GM19468 (cell line): ENCODE results near the gene TMC3.
"Not testable (repeated sequence)": the region's sequence is repeated elsewhere in the genome, so short reads cannot be mapped to it uniquely, and the experiment has no call there.

Source experiments
- ATAC-seq: cut with Tn5 transposase; IDR thresholded peaks from one replicate; pipeline ENCODE4 v1.9.1; 2021; ENCODE audit warnings: mild to moderate bottlenecking, moderate library complexity, moderate number of reproducible peaks; ENCODE audit not compliant: unreplicated experiment; ENCODE audit errors: extremely low read depth

Gene TMC3

DNA sequence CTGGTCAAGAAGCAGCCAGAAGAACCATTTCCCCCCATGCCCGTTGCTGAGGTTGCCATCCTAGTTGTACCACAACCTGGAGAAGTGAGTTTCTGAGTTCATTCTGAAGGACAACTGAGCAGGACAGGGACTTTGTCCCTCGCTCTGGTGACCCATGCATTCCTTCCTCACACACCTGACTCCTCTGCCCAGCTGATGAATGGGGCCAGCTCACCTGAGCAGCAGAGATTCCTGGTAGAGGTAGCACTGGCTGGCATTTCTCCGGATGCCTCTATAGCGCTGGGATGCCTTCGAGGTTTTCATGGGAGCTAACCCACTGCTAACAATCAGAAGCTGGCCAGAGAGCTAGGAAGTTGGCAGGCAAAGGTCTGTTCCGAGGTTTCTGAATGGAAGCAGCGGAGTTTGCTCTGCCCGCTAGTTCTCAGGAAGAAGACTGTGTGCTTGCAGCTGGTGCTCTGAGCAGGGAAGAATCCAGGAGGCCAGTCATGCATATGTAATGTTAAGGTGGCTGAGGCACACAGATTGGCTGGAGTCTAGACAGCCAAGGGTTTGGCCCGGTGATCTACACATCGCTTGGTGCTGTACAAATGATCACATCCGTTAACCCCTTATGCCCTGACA, at the start of gene TMC3:
TMC3 (minus strand) TSS at position 439 of the 621 bp plus-strand sequence; CDS start at position 303, 136 bp downstream.
- no peak for ATAC-seq

DNA sequence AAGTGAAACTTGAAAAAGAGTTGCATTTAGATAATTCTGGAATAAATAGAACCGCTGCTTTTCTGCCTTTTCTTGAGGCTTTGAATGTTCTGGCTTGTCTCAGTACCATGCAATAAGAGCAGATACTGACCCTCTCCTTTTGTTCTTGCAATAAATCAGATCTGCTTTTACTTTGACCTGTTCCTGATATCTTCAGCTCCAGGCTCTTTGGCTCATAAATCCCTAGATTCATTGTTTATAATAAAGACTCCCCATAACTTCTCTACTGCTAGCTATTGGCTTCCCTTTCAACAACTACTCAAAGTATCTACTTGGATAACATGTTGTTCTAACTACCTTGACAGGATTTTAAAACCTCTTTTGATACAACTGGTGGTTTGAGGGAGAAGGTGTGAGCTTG, 47.4 kb upstream of the TMC3 start:
- ATAC-seq = no peak

DNA sequence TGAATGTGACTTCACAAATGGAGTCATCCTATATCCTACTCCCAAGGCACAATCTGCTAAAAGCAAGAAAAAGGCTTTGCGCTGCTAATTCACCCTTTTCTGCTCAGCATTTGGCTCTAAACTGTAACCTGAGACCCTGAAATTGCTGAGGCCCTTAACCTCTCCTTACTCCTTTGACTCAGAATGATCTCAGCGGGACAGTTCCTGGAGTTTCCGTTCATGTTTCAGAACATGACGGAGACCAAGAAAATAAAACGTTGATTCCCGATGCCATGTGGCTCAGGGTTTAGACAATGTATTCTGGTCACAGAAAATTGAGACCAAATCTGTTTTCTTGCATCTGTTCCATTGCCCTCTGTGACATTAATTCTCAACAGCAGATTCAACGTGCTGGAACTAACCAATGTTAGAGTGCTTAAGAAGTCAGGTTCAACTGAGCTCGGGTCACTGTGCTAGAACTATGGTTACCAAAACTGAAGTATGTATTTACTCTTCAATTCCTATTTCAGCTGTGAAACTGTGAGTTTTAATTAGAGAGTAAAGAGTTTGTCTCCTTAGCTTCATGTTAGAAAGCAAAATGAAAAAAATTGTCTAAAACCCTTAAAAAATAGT, 45.4 kb upstream of the TMC3 start:
- ATAC-seq = no peak

DNA sequence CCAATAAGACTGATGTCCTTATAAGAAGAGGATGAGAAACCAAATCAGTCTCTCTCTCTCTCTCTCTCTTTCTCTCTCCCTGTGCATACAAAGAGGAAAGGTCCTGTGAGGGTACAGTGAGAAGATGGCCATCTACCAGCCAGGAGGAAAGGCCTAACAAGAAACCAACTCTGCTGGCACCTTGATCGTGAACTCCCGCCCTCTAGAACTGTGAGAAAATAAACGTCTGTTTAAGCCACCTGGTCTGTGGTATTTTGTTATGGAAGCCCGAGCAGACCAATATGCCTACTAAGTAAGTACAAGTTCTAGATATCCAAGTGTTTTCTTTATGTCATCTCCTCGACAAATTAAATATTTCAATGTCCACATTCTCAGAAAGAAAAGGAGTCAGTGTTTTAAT, 44.9 kb upstream of the TMC3 start:
- no peak for ATAC-seq

DNA sequence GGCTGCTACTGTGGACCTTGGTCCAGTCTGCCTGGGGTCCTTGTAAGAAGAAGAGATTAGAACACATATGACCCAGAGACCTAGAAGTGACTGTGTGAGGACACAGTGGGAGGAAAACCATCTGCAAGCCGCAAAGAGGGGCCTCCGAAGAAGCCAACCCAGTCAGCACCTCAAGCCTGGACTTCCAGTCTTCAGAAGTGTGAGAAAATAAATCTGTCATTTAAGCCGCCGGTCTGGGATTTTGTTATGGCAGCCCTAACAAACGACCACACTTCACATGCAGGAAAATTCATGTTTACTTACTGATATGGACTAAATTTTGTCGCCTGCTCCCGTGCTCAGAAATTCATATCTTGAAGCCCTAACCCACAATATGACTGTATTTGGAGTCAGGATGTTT, 44.4 kb upstream of the TMC3 start:
- no peak for ATAC-seq

DNA sequence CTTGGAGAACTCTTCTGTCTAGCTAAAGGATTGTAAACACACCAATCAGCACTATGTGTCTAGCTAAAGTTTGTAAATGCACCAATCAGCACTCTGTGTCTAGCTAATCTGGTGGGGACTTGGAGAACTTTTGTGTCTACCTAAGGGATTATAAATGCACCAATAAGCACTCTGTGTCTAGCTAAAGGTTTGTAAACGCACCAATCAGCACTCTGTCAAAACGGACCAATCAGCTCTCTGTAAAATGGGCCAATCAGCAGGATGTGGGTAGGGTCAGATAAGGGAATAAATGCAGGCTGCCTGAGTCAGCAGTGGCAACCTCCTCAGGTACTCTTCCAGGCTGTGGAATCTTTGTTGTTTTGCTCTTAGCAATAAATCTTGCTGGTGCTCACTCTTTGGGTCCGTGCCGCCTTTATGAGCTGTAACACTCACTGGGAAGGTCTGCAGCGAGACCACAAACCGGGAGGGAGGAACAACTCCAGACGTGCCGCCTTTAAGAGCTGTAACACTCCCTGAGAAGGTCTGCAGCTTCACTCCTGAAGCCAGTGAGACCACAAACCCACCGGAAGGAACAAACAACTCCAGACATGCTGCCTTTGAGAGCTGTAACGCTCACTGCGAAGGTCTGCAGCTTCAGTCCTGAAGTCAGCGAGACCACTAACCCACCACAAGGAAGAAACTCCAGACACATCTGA, 40.4 kb upstream of the TMC3 start:
- ATAC-seq = not testable (repeated sequence)

DNA sequence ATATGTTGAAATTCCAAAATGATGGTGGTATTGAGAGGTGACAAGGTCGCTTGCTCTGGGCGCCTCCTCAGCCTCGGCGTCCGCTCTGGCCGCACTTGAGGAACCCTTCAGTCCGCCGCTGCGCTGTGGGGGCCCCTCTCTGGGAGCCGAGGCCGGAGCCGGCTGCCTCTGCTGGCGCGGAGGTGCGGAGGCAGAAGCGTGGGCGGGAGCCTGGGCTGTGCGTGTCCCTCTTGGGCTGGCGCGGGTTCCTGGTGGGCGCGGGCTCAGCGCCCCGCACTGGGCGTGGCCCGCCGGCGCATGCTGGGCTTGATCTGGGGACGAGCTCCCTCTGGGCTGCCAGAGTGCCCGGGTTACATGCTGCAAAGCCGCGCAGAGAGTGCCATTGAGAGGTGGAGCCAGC, 39.8 kb upstream of the TMC3 start:
- ATAC-seq = no peak

DNA sequence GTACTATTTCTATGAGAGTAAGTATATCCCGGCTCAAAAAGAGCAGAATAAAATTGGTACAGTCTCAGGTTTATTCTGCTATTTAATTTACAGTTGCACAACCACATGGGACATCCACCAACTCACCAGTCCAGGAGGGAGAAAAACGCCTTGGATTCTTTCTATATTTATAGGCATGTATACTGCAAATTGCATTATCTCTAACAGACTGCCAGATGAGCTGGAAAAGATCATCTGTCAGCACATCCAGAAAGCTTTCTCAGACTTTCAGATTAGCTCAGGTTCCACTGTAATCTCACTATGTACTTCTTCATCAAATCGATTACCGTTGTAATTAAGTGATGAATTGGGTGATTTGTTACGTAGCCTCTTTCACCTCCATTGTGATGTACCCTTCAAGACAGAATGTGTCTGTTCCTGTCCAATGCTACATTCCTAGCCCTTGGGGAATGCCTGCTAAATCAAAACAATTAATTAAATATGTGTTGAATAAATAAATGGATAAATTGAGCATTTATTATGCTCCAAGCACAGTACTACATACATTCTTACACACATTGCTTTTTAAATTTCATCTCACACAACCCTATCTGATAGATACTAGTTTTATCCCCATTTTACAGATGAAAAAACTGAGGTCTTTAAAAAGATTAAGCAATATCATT, 38.1 kb upstream of the TMC3 start:
- no peak for ATAC-seq

DNA sequence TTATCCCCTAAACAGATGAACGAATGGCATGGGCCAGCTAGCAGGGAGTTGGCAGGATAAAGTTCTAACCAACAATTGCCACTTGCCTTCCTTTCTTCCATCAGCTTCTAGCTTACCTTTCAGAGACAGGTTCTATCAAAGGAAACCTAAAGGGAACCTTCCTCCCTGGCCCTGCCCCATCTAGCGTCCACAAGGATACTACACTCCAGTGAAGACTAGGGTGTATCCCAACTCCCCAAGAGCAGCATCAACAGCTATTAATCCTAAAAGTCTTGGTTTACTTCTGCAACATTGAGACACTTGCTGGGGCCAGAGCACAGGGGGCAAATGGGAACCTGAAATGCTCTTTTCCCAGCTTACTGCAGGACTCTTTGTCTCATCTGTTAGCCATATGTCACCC, 37.0 kb upstream of the TMC3 start:
- no peak for ATAC-seq

DNA sequence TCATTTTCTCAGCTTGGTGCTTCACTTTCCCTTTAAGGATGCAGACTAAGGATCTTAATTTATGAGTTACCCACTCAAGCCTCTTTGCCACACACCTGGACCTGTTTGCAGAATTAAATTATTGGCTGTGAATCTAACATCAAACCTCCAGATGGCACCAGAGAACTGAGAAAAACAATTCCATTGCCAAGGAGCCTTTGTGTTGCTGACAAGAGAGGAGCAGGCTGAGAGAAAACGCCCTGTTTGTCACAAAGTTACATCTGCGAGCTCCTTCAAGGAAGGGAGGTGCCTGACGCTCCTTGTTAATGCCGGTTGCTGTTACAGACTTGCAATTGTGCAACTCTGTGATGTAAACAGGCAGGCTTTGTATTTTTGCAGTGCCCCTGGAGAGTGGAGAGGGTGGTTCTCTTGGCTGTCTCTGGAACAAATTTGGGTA, 36.3 kb upstream of the TMC3 start:
- no peak for ATAC-seq

DNA sequence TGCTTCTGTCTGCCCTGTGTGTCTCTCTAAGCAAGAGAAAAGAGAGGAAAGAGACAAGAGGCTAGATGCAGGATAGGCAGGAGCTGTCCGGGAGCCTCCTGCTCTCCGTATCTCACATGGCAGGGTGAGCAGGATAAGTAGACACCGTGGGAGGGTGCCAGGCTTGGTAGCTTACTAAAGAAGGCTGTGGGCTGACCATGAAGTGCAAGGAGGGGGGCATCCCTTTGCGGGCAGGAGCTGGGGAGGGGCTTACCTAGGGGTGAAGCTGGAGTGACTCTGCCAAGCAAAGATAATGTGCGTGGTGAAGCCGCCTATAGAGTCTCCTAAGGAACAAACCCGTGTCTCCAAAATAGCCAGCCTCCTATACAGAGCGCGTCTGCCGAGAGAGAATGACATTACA, 33.7 kb upstream of the TMC3 start:
- ATAC-seq = no peak

DNA sequence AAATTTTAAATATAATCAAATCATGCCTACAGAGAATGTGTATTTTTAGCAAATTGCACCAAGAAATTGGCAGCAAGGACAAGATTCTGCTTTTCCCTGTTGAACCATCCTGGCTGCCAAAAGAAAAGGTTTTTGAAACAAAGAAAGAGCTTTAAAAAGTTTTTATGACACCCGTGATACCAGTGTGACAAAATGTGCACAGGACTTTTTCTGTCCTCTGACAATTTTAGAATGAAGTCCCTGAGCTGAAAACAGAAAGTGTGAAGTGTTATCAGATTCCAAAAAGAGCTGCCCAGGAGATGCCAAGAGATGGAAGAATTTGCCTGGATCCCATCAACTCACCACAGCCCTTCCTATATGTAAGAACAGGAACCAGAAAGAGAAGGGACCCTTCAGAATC, 33.2 kb upstream of the TMC3 start:
- no peak for ATAC-seq

DNA sequence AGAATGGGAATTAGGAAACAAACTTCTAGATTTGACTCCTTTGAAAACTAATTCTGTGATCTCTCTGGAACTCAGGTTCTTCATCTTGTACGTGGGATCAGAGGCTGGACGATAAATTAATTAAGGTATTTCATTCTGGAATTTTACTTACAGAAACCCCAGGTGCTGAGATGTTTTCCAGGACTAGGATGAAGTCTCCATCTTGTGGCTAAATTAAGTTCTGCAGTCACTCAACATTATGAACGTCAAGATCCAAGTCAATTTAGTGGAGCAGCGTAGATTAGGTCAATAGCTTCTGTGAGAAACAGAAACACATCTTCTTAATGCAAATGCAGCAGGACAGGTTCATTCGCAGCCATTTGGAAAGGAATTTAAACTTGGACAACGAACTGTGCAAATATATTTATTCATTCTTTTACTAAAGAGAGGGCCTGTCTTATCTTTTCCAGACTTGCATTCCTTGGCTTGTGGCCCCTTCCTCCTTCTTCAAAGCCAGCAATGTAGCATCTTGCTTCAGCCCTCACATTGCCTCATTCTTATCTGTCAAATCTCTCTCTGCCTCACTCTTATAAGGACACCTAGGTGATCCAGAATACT, 26.7 kb upstream of the TMC3 start:
- no peak for ATAC-seq

DNA sequence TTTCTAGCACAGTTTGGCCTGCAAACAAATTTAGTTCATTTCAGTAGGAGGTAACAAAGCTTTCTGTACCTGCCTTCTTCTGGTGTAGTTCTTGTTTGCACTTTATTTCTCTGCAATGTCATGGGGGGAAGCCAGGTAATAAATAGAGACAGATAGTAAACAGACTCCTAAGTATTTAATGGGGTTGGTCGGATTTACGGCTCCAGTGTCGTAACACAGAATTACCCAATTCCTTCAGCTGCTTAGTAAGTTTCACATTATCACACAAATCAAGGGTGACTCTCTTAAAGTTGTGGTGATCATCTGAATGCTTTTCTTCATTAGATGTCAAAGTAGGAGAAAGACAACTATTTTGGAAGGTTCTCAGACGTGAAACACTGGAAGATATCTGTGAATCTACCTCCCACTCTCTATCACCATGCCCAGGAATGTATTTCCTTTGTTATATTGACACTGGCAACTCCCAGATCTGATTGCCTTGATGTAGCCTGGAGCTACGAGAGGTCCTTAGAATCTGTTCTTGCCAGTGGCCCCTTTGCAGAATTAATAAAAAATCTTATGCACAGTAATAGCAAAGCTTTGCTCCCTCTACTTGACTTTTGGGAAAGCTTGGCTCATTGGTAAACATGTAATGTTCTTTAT, 25.0 kb upstream of the TMC3 start:
- no peak for ATAC-seq

DNA sequence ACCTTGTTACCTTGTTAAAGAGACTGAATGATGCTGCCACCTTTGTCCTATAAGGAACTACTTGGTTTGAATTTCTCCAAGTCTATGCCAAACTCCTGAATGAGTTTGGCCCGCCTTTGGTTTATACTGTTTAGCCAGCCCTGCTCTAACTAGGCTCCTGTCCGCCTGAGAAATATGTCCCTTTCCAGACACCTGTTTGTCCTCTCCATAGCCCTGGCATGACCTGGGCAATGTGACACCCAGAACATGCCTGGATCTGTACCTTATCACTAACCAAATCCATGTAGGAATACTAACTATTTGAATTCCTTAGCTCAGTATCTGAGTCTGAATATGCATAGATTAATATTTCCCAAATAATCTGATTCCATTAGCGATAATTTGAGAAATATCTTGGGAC, 24.4 kb upstream of the TMC3 start:
- no peak for ATAC-seq

DNA sequence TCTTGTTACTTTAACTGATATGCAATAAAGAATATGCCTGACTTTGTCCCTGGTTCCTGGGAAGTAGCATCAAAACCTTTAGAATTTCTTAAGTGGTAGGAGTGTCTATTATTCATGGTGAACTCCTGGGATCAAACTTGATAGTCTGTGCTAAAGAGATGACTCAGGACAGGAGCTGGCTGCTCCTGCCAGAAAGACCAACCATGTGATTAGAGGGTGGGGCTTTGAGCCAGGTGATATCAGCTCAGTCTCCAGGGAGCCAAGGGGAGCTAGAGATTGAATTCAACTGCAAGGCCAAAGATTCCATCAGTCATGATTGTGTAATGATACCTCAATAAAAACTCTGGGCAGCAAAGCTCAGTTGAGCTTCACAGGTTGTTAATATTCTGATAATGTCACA, 20.6 kb upstream of the TMC3 start:
- no peak for ATAC-seq

DNA sequence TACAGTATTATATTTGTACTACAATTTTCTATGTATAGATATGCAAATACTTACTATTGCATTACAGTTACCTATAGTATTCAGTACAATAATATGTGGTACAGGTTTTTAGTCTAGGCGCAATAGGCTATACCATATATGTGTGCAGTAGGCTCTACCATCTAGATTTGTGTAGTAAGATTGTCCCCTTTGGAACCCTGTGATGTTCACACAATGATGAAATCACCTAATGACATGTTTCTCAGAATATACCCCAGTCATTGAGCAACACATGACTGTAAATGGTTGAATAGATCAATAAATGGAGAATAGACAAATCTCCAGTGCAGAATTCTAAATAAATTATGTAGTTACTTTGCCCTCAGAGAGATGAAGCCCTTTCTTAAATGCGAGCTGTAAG, 17.6 kb upstream of the TMC3 start:
- no peak for ATAC-seq

DNA sequence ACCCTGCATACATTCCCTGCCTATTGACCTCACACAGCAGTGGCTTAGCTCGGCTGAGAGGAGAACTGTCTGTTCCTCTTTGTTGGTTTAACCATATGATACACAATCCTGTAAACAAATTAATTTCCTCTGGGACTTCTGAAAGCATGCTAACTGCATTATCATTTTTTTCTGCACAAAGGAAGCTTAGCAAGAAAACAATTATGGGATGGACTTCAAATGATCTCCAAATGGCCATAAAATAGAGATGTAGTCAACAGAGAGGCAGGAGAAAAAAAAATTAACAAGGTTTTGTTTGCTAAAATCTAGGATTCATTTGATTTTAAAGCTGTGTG, 14.4 kb upstream of the TMC3 start:
- no peak for ATAC-seq

DNA sequence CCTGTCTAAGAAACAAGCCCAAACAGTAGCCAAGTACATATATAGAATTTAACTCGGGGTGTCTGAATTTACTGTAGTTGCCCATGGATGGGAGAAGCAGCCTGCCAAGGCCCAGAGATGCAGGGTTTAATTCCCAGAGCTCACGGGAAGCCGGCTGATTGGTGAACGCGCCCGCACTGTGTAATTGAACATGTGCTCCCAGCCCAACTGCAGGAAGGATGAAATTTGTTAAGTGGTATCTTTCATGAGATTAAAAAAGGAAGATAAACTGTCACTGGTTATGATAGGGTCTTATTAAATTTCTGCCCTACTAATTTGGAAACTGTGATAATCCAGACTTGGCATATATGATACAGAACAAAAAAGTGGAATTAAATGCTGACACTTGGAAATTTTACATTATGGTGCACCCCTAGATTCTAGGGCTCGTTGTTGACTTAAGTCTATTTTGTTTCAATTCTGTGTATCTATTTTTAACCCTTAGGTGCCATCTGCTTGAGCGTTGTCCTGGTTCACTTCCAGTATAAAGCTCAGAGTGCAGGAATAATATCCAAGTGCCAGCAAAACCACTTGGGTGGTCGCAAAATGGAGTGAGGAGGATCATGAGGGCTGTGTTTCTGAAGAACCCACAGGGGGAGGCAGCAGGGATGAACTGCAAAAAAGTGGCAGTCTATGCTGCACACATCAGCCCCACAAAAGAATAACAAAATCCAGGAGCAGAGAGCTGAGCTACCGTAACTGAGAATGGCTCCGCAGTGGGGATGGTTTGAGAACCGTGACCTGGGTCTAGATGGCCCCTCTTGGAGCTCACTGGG, 13.8 kb upstream of the TMC3 start:
- ATAC-seq = no peak

DNA sequence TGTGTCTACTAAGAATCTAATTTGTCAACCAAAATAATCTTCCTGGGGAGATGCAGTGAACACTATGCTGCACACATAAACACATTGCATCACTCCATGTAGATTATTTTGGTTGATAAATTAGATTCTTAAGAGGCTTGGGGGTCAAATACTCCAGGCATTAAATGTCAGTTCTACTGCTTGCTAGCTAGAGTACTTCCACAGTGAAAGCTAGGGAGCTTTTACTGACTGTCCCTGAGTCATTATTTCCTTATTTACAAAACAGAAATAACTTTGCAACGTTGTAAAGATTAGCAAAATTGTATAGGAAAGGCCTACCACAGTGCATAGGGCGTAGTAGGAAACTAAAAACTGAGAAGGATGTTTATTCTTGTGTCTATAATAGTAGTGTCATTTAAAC, 12.9 kb upstream of the TMC3 start:
- no peak for ATAC-seq
